Thymus (tissue), 11 donors: ENCODE results near the gene ABCA10. TPM values are rescaled to one million over a fixed set of nuclear protein-coding genes. Genes with fewer than 3 reads are reported as not detected.
A peak's percentile ranks its signal among the peaks of the same experiment; 100 is the strongest.

ENCODE experiments used
- DNase-seq, 9 donors: peaks; one replicate each; pipeline ENCODE4 v3.0.0-alpha.2; 2013; ENCODE audit warnings: low spot score in 9 of 9, low read depth in 6 of 9, missing footprints in 1 of 9
- H3K27ac ChIP-seq, 2 donors: one replicate each; pipeline ENCODE4 v1.5.1; 2013; ENCODE audit warnings: control low read depth in 1 of 2, low read depth in 1 of 2, low read length in 1 of 2, mild to moderate bottlenecking in 1 of 2, moderate library complexity in 1 of 2
- H3K27me3 ChIP-seq, 2 donors: one replicate each; pipeline ENCODE4 v1.5.1; 2013; ENCODE audit warnings: low read length in 1 of 2; ENCODE audit not compliant: control insufficient read depth in 2 of 2, insufficient read depth in 1 of 2
- H3K36me3 ChIP-seq, 2 donors: one replicate each; pipeline ENCODE4 v1.5.1; 2013; ENCODE audit warnings: low read length in 1 of 2, mild to moderate bottlenecking in 1 of 2, moderate library complexity in 1 of 2; ENCODE audit not compliant: control insufficient read depth in 2 of 2, insufficient read depth in 2 of 2
- H3K4me1 ChIP-seq, 2 donors: one replicate each; pipeline ENCODE4 v1.5.1; 2013; ENCODE audit warnings: low read length in 2 of 2; ENCODE audit not compliant: control insufficient read depth in 2 of 2, insufficient read depth in 2 of 2
- H3K4me3 ChIP-seq, 2 donors: one replicate each; pipeline ENCODE4 v1.5.1; 2013; ENCODE audit warnings: low read length in 2 of 2, control low read depth in 1 of 2, mild to moderate bottlenecking in 1 of 2
- H3K9me3 ChIP-seq, 2 donors: one replicate each; pipeline ENCODE4 v1.5.1; 2013; ENCODE audit warnings: low read length in 1 of 2, mild to moderate bottlenecking in 1 of 2; ENCODE audit not compliant: control insufficient read depth in 2 of 2, insufficient read depth in 1 of 2
- WGBS: extraction: QIAGEN DNeasy Blood & Tissue Kit; methylation state at CpG from one replicate; pipeline ENCODE4 v1.1.7; 2013; 5-methylcytosine and 5-hydroxymethylcytosine counted together
- polyA plus RNA-seq: library from polyadenylated mRNA; stranded (reverse); fragments of 200-250 nt; gene quantifications from one replicate; pipeline ENCODE4 v1.2.3, GENCODE V29; 2013
- total RNA-seq: library from RNA; stranded (reverse); fragments of 120-200 nt; gene quantifications from one replicate; pipeline ENCODE4 v1.2.4, GENCODE V29; 2013
- donor health status: healthy.

The ABCA10 gene
- total and polyA plus RNA-seq, 2 donors: 1.1 to 11.0 TPM

GRCh38 chr17:69154267-69154666 lies 74.4 kb downstream of the ABCA10 start:
- Histone ChIP-seq H3K36me3 (no peaks in the 10 kb centered on the region), H3K27me3 (no peaks in the 10 kb centered on the region), H3K27ac (no peak overlapping the region), H3K4me1 (no peaks in the 10 kb centered on the region), H3K9me3 (no peaks in the 10 kb centered on the region), H3K4me3 (no peak overlapping the region)
- 96% methylated on average over 2 of the region's 2 CpGs for WGBS
- DNase-seq: no peak

GRCh38 chr17:69150333-69150732 lies 78.3 kb downstream of the ABCA10 start:
- DNase-seq: no peak
- no peaks in the 10 kb centered on the region for H3K36me3 ChIP-seq
- no peak overlapping the region for H3K27ac ChIP-seq
- 94% methylated on average over 1 of the region's 1 CpG for WGBS
- H3K27me3 ChIP-seq: no peaks in the 10 kb centered on the region
- no peaks in the 10 kb centered on the region for H3K4me1 ChIP-seq
- no peak overlapping the region for H3K4me3 ChIP-seq
- no peaks in the 10 kb centered on the region for H3K9me3 ChIP-seq

GRCh38 chr17:69147460-69147859 lies 81.2 kb downstream of the ABCA10 start:
- no peaks in the 10 kb centered on the region for H3K9me3 ChIP-seq
- H3K27me3 ChIP-seq: no peaks in the 10 kb centered on the region
- DNase-seq: no peak
- no peak overlapping the region for H3K4me3 ChIP-seq
- no peak overlapping the region for H3K27ac ChIP-seq
- WGBS: 64% methylated on average over 2 of the region's 2 CpGs
- H3K4me1 ChIP-seq: no peaks in the 10 kb centered on the region
- no peaks in the 10 kb centered on the region for H3K36me3 ChIP-seq

- no peaks in the 10 kb centered on the region for H3K36me3 ChIP-seq
- H3K27me3 ChIP-seq: no peaks in the 10 kb centered on the region
- WGBS: 97% methylated on average over 2 of the region's 2 CpGs
- no peaks in the 10 kb centered on the region for H3K4me1 ChIP-seq
- no peak overlapping the region for H3K27ac ChIP-seq
- no peak for DNase-seq
- H3K4me3 ChIP-seq: no peak overlapping the region
- no peaks in the 10 kb centered on the region for H3K9me3 ChIP-seq
Measured at GRCh38 chr17:69144331-69145255, 84.0 kb downstream of the ABCA10 start.

GRCh38 chr17:69143683-69144231 lies 84.9 kb downstream of the ABCA10 start:
- Histone ChIP-seq H3K36me3 (no peaks in the 10 kb centered on the region), H3K4me1 (no peaks in the 10 kb centered on the region), H3K9me3 (no peaks in the 10 kb centered on the region), H3K4me3 (no peak overlapping the region), H3K27me3 (no peaks in the 10 kb centered on the region), H3K27ac (no peak overlapping the region)
- 97% methylated on average over 3 of the region's 3 CpGs for WGBS
- no peak for DNase-seq

- no peaks in the 10 kb centered on the region for H3K27me3 ChIP-seq
- no peaks in the 10 kb centered on the region for H3K36me3 ChIP-seq
- H3K9me3 ChIP-seq: no peaks in the 10 kb centered on the region
- H3K4me3 ChIP-seq: no peak overlapping the region
- DNase-seq: no peak
- 100% methylated on average over 1 of the region's 1 CpG for WGBS
- no peak overlapping the region for H3K27ac ChIP-seq
- no peaks in the 10 kb centered on the region for H3K4me1 ChIP-seq
Measured at GRCh38 chr17:69143151-69143550, 85.5 kb downstream of the ABCA10 start.

GRCh38 chr17:69142175-69142802 lies 86.3 kb downstream of the ABCA10 start:
- Histone ChIP-seq H3K9me3 (no peaks in the 10 kb centered on the region), H3K27ac (no peak overlapping the region), H3K4me1 (no peaks in the 10 kb centered on the region), H3K27me3 (no peaks in the 10 kb centered on the region), H3K4me3 (no peak overlapping the region), H3K36me3 (no peaks in the 10 kb centered on the region)
- WGBS: 97% methylated on average over 3 of the region's 3 CpGs
- no peak for DNase-seq

- DNase-seq: no peak
- Histone ChIP-seq H3K4me3 (no peak within 1 kb of the TSS), H3K4me1 (no peaks in the 10 kb centered on the region), H3K9me3 (no peaks in the 10 kb centered on the region), H3K27ac (peak within 1 kb of the TSS in 1 of 2 donors; percentile 12), H3K36me3 (no peaks in the 10 kb centered on the region), H3K27me3 (no peaks in the 10 kb centered on the region)
- WGBS: 92% methylated on average over 4 of the region's 4 CpGs
Measured at GRCh38 chr17:69141431-69142174, 87.0 kb downstream of the ABCA10 start, which contains the start of gene ABCA6. Gene ABCA6 (minus strand): TSS chr17:69141895. CDS start chr17:69140703, 1,192 bp downstream.
